PFSK-1 (cell line): Measurements from ENCODE around the gene ANKRD33B.

ENCODE experiments used
- POLR2AphosphoS5 ChIP-seq: IDR thresholded peaks from 2 replicates; pipeline ENCODE4 v1.6.1; 2012; ENCODE audit warnings: low read depth, mild to moderate bottlenecking, control low read depth, low read length, moderate library complexity
- TF ChIP-seq, protein P1 (sequence below), 2 experiments: IDR thresholded peaks; 2 replicates each; pipeline versions ENCODE4 v1.6.1 to v1.8.0; 2011 to 2012; ENCODE audit warnings: low read depth in 2 of 2, low read length in 2 of 2, control low read depth in 1 of 2, inconsistent platforms in 1 of 2, mild to moderate bottlenecking in 1 of 2, moderate library complexity in 1 of 2; ENCODE audit not compliant: insufficient read depth in 1 of 2

DNA sequence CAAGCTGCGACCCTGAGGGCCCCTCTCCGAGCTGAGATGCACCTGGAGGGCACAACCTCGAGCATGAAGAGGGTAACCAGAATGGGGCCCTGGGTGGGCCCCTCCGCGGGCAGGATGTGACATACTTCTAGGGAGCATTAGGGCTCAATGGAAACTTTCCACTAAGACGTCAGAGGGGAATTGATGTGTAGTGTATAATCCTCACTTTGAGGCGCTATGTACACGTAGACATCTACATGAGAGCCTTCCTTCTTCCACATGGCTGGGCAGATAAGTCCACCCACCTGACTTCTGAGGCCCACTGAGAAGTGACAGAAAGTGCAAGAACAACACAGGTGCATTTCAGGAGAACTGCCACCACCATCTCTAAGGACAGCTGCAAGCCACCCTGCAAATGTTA lies 136.1 kb downstream of the ANKRD33B start:
- no peak for TF ChIP-seq POLR2AphosphoS5
- TF ChIP-seq, protein P1, sequence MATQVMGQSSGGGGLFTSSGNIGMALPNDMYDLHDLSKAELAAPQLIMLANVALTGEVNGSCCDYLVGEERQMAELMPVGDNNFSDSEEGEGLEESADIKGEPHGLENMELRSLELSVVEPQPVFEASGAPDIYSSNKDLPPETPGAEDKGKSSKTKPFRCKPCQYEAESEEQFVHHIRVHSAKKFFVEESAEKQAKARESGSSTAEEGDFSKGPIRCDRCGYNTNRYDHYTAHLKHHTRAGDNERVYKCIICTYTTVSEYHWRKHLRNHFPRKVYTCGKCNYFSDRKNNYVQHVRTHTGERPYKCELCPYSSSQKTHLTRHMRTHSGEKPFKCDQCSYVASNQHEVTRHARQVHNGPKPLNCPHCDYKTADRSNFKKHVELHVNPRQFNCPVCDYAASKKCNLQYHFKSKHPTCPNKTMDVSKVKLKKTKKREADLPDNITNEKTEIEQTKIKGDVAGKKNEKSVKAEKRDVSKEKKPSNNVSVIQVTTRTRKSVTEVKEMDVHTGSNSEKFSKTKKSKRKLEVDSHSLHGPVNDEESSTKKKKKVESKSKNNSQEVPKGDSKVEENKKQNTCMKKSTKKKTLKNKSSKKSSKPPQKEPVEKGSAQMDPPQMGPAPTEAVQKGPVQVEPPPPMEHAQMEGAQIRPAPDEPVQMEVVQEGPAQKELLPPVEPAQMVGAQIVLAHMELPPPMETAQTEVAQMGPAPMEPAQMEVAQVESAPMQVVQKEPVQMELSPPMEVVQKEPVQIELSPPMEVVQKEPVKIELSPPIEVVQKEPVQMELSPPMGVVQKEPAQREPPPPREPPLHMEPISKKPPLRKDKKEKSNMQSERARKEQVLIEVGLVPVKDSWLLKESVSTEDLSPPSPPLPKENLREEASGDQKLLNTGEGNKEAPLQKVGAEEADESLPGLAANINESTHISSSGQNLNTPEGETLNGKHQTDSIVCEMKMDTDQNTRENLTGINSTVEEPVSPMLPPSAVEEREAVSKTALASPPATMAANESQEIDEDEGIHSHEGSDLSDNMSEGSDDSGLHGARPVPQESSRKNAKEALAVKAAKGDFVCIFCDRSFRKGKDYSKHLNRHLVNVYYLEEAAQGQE (IDR thresholded peaks at IDR 0.05; ENCODE audit: insufficient read depth in 1 of 2, low read depth in 2 of 2, low read length in 2 of 2): no peak
